HG03442 (cell line): ENCODE results near the gene CD28.
"Not testable (repeated sequence)": the region's sequence is repeated elsewhere in the genome, so short reads cannot be mapped to it uniquely, and the experiment has no call there.

Experiments used
- ATAC-seq: cut with Tn5 transposase; IDR thresholded peaks from one replicate; pipeline ENCODE4 v1.9.1; 2021; ENCODE audit warnings: mild to moderate bottlenecking, moderate library complexity; ENCODE audit not compliant: unreplicated experiment

Gene CD28

DNA sequence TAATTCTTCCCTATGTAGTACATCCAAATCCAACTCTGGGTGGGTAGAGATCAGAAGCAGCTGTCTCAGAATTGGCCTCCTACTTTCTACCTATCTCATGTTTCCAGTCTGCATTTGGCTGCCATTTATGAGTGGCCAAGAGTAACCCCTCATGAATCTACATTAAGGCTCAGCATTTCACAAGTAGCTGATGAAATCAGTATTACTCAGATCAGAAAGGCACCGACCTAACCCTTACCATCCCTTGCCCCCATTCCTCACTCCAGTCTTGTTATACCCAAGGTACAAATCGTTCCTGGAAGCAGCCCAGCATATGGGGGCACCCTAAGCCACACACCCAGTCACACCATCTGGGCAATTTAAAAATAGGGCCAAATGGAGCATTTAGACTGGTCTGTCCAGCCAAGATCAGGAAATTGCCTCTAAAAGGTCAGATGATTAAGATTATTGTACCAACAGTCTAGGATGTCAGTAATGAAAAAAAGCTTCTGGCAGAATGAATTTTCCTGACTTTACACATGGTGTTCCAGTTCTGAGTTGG lies 37.1 kb downstream of the CD28 start:
- no peak for ATAC-seq

DNA sequence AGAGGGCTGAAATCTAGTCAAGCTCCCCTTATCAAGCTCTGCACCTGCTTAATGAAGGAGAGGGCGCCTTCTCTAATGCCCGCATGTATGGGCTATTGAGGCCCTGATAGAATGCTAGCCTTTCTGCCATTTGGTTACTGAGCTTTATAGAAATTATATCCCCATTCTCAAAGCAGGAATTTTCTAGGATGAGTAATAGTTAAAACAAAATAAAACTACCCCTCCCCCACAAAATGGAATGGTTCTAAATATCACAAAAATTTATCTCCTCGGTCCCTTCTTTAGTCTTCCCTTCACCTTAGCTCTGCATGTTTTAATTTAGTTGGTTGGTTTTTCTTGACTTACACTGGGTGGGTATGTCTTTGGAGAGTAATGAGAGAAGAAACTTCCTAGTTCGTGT lies 37.7 kb downstream of the CD28 start:
- ATAC-seq = no peak

DNA sequence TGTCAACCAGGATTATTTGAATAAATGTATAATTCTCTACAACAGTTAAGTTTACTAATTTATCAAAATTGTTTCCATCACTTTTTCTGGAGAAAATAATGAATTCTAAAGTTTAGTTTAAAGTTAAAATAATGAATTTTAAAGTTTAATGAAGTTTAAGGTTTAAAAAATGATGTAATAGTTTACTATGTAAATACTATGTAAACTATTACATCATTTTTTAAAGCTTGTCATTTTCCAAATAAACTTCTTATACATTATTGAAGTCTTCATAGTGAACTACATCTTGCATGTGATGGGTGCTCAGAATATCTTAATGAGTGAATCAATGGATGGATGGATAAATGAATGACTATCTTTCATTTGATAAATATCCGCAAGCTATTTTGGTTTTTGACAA lies 38.8 kb downstream of the CD28 start:
- ATAC-seq = no peak

DNA sequence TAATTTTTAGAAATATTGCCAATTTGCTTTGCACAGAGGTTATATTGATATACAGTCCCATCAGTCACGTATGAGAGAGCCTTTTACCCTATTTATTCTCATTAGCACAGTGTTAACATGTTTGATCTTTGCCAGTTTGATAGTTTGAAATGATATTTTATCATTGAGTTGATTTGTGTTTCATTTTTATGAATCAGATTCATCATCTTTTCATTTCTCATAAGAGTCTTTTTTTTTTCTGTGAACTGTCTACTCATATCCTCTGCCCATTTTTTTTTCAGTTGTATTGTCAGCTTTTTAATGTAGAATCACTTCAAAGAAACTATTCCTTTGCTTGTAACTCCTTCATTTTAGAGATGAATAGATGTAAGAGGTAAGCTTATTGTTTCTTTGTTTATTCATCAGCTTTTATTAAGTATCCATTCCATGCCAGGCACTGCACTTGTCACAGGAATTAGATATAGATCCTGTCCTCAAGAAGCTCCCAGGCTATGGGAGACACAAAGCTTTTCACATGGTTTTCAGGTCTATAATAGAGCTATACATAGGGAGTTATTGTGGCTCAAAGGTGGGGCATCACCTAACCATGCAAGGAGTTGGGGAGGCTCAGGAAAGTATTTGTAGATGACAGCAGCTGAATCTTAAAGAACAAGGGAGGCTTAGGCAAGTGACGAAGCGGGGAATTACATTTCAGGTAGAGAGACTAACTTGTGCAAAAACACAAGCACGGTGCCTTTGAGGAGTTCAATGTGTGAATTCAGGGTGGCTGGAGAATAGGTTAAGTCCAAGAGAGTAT lies 42.1 kb downstream of the CD28 start:
- ATAC-seq = no peak

DNA sequence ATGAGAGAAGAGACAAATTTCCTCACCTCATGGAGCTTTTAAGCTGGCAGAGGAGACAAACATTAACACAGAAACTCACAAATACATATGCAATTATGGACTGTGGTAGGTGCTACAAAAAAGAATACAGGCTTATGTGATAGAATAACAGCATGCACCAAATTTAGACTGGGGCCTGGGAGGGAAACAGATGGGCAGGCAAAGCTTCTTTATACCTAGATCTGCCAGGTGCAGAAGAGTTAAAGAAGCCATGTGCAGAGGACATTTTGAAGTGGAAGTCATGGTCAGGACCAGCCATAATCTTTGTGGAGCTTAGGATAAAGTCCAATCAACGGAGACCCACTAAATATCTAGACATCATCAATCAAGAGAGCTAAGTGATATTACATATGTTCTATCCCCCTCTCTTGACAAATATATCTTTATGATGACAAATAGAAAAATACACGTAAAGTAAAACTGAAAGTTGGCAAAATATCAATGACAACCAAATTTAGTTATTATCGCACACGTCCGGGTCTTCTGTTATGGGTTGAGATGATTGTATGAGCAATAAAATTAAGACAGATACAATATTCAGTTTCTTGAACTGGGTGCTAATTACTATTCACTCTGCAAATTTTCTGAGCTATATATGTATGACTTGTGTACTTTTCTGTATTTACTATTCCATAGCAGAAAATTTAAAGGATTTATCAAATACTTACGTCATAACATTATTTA lies 44.1 kb downstream of the CD28 start:
- no peak for ATAC-seq

DNA sequence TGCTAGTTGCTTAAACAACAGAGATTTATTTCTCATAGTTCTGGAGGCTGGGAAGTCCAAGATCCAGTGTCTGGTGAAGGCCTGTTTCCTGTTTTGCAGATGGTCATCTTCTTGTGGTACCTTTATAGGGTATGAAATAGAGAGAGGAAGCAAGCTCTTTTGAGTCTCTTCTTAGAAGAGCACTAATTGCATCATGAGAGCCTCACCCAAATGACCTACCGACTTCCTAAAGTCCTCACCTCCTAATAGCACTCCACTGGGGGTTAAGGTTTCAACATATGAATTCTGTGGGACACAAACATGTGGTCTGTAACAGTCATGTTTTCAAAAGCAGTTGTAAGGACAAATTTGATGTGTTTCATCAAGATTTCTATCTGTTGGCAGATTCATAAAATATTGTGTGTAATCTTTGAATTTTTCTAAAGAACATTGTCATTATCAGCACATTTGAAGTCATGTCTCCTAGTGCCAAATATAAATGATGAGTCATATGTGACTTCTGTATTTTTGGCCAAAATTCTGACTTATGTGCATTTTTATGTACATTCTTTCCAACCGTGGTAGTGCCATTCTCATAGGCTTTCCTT lies 45.3 kb downstream of the CD28 start:
- no peak for ATAC-seq

DNA sequence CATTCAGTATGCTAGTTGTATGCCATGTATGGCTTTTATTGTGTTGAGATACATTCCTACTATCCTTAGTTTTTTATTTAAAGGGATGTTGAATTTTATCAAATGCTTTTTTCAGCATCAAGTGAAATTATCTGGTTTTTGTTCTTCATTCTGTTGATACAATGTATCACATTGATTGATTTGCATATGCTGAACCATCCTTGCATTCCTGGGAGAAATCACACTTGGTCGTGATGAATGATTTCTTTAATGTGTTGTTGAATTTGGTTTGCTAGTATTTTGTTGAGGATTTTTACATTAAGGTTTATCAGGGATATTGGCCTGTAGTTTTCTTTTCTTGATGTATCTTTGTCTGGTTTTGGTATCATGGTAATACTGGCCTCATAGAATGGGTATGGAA lies 49.7 kb downstream of the CD28 start:
- no peak for ATAC-seq

DNA sequence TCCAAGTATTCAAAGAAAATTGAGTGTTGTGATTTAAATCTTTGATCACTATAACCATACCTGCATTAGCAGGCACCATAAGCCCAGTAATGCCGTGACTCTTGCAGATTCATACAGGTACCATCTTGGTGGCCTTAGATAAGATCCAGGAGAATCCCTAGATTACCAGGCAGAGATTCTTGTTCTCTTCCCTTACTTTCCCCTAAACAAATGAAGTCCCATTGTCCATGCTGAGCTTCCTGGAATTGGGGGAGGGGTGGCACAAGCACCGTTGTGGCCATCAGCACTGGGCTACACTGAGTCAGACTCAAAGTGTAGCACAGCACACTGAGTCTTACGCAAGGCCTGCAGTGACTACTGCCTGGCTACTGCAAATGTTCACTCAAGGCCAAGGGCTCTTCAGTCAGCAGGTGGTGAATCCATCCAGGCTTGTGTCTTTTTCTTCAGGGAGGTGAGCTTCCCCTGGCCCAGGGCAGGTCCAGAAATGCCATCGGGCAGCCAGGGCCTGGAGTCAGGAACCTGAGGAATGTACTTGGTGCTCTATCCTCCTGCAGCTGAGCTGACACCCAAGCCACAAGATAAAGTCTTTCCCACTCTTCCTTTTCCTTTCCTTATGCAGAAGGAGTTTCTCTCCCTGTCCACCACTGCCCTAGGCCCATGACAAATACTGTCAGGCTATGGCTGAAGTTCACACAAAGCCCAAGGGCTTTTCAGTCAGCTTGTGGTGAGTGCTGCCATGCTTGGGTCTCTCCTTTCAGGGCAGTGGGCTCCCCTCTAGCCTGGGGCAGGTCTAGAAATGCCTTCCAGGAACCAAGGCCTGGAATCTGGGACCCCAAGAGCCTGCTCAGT lies 52.6 kb downstream of the CD28 start:
- ATAC-seq = no peak

DNA sequence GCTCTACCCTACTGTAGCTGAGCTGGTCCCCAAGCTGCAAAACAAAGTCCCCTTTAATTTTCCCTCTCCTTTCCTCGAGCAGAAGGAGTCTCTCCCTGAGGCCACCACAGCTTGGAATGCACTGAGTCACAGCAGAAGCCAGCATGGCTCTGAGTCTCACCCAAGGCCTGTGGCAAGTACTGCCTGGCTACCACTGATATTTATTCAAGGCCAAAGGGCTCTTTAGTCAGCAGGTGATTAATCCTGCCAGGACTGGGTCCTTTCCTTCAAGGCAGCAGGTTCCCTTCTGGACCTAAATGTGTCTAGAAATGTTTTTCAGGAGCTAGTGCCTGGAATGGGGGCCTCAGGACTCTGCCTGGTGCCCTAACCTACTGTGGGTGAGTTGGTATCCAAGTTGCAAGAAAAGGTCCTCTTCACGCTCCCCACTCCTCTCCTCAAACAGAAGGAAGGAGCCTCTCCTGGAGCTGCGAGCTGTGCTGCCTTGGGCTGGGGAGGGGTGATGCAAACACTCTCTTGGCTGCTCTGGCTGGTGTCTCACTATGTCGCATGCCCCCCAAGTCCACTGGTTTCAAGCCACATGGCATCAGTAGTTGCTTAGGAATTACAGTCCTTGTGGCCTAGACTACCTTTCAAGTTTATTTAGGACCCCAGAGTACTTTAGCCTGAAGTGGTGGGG lies 53.4 kb downstream of the CD28 start:
- no peak for ATAC-seq

DNA sequence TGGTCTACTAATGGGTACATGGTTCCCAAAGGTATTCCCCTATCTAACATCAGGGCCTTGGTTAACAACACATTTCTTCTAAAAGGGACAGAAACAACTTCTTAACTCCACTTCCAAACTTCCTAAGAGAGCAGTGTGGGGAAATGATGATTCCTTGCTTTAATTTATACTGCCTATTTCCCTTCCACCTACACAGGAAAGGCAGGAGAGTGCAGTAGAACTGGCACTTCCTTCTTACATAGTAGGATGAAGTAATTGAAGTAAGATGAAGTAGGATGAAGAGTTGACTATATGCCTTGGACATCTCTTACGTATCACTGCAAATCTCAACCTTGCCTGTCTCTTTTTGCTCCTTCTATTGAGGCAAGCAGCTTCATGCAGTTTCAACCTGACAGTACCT lies 54.7 kb downstream of the CD28 start:
- no peak for ATAC-seq

DNA sequence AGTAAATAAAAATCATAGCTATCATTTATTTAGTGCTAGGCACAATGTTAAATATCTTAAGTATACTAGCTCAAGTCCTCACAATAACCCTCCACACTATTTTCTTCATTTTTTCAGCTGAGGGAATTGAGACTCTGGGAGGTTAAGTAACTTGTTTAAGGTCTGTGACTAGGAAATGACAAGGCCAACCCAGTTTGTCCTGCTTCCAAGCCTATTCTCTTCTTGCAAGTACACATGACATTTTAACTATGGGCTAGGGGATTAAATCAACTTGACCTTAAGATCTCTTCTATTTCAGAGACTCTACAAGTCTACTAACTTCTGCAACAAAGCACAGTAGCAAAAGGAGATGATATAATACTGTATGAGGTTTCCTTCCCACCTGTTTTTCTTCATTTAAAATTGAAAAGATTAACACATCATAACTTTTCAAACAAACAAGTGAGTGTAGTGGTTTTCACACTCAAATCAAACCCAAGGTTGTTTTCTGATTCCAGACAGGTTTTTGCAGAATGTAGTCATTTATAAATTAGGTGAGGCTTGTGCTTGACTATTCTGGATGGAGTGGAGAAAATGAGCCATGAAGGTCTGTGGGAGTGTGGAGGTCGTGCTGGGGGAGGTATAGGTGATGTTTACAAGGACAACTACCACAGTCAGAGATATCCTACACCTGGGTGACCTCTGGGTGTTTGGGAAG lies 57.0 kb downstream of the CD28 start:
- no peak for ATAC-seq

DNA sequence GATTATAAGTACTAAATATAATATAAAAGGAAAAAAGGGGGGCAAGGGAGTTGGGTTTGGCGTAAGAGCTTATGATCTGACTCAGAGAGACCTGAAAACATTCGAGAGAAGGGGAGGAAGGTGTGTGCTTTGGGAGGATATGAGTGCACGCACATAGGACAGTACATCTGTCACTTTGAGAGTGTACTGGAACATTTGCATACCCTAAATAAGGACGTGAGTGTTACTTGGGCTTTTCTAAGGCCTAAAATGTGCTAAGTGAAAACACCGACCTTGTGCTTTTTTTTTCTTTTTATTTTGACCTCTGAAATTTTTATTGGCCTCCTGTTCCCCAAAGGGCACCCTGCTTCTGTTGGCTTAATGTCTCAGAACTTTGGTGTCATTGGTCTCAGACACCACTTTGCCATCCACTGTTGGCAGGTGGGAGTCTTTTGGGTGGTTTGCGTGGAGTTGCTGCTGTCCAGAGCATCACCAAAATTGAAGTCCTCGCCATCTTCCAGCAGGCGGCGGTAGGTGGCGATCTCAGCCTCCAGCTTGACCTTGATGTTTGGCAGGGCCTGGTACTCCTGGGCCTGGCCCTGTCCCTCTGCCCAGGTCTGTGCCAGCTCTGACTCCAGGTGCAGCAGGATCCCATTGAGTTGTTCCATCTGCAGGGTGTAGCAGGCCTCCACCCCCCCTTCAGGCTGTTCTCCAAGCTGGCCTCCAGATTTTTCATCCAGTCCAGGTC lies 57.7 kb downstream of the CD28 start:
- peak; percentile 70 for ATAC-seq

DNA sequence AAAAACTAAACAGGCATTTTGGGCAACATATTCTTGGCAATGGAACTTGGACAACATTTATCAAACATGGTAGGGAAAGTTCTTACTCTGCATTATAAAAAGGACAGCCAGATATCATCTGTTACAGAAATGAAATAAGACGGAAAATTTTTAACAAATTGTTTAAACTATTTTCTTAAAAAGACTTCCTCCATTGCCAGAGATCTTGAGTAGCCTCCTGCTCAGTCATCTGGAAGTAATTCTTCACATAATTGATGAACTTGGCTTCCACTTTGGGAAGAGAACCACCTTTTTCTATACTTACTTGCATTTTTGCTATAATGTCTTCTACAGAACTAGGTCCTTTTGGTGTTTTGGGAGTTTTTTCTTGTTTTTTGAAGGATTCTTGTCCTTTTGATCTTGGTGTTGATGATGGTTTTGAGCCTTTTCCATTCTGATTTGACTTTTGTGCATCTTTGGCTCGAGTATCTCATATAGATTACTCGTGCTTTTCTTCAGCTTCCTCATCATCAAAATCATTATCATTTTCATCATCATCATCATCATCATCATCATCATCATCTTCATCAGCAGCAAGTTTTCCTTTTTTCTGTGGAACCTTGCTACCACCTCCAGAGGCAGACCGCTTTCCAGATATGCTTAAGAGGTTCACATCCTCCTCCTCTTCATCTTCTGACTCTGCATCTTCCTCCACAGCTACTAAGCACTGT lies 66.2 kb downstream of the CD28 start:
- no peak for ATAC-seq

DNA sequence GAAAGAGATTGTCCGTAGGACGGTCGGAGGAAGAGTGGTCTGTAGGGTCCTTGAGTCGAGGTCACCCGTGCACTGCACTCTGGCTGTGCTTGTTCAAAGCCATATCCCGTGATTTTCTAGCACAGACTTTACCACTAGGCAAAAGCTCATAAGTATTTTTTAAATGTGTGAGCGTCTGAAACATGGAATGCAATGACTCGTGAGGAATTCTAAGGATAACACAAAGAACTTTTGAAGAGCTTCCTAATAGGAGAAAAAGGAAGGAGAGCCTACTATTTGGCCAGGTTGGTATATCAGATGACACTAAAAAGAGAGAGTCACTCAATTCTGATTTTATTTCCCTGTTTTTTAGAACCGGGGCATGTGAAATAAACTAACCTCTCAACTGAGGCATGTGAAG lies 68.3 kb downstream of the CD28 start:
- no peak for ATAC-seq

DNA sequence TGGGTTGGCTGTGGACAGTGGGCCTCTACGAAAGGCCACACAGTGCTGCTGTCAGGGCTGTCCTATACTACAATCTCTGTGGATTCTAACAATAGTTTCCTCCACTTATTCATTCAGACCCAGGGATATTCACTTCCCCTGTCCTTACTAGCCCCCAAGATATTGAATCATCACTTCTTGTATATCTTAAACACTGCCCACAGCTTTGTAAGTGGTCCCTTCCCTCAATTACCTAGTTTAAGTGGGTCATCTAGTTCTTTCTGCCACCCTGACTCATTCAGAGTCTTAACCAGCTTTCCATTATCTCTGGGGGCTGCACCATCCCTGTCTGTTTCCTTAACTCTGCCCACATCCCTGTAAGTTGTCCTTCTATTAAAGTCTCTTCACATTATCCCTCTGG lies 69.2 kb downstream of the CD28 start:
- ATAC-seq = no peak

DNA sequence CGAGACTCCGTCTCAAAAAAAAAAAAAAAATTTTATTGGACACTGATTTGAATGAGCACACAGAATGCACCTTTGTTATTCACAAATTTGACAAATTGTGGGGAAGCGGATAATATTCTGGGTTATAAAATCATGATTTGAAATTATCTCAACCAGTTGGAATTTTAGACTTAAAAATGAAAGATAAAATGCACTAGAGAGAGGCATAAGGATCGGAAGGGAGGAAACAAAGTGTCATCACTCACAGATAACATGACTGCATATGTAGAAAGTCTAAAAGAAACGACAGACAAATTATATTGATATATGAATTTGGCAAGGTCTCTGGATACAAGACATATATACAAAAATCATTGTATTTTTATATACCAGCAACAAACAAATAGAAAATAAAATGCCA lies 70.6 kb downstream of the CD28 start:
- ATAC-seq = no peak

DNA sequence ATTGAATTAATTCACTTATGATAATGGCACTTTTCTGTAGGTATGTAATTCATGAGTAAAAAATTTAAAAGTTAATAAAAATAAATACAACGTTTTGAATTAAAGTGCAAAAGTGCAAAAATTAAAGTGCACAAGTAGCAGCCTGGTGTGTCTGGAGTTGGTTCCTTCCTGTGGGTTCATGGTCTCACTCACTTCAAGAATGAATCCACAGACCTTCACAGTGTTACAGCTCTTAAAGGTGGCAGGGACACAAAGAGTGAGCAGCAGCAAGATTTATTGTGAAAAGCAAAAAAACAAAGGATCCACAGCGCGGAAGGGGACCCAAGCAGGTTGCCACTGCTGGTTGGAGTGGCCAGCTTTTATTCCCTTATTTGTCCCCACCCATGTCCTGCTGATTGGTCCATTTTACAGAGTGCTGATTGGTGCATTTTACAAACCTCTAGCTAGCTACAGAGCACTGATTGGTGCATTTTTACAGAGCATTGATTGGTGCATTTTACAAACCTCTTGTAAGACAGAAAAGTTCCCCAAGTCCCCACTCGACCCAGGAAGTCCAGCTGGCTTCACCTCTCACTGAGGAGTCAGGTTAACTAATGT lies 73.1 kb downstream of the CD28 start:
- ATAC-seq = not testable (repeated sequence)

DNA sequence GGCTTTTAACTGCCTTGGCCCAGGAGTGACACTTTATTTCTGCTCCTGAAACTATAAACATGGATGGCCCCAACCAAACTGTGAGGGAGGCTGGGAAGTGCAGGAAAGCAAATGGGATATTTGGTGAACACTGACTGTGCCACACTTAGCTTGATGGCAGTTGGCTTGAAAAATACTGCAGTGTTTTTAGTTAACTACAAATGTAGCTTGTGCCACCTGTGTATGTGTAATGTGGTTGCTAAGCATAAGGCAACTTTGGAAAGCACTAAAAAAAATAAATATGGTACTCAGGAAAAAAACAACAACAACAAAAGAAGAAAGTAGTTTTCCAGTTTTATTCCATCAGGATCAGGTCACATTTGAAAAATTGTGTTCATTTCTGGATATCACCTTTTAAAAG lies 73.8 kb downstream of the CD28 start:
- no peak for ATAC-seq
